ENCODE measurements around the gene FREM1. TPM values are rescaled to one million over a fixed set of nuclear protein-coding genes. Genes with fewer than 3 reads are reported as not detected.

Gene FREM1
- total and polyA plus RNA-seq, 10 donors, result 0.07 to 4.3 (median 0.54) TPM; not detected in 1

DNA sequence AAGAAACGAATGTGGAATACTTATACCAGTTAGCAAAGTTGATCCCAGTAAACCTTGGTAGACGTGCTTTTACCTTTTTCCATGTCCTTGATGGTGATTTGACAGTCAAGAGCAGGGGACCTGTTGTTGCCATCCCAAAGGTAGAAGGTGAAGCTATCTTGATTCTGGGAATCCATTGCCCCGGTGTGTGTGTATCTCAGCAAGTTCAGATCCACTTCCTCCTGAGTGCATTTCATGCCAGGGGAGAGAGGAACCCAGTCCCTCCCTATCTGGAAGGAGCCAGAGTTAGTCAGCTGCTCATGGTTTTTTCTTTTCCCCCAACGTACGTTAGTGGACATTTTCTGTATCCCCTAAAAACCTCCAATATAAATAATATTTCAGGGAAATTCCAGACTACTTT, 121.4 kb downstream of the FREM1 start:
- H3K27me3 ChIP-seq (replicated peaks in 1 of 7), result no peaks in the 10 kb centered on the region
- no peaks in the 10 kb centered on the region for H3K4me1 ChIP-seq
- no peaks in the 10 kb centered on the region for H3K9me3 ChIP-seq
- TF ChIP-seq, protein P1, sequence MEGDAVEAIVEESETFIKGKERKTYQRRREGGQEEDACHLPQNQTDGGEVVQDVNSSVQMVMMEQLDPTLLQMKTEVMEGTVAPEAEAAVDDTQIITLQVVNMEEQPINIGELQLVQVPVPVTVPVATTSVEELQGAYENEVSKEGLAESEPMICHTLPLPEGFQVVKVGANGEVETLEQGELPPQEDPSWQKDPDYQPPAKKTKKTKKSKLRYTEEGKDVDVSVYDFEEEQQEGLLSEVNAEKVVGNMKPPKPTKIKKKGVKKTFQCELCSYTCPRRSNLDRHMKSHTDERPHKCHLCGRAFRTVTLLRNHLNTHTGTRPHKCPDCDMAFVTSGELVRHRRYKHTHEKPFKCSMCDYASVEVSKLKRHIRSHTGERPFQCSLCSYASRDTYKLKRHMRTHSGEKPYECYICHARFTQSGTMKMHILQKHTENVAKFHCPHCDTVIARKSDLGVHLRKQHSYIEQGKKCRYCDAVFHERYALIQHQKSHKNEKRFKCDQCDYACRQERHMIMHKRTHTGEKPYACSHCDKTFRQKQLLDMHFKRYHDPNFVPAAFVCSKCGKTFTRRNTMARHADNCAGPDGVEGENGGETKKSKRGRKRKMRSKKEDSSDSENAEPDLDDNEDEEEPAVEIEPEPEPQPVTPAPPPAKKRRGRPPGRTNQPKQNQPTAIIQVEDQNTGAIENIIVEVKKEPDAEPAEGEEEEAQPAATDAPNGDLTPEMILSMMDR (IDR thresholded peaks at IDR 0.05 in 8 of 11, conservative IDR thresholded peaks at IDR 0.05 in 3 of 11), result no peak
- TF ChIP-seq POLR2AphosphoS5 (IDR thresholded peaks at IDR 0.05) (no peak), POLR2A (IDR thresholded peaks at IDR 0.05) (no peak)
- intact Hi-C loops (cut with DNase I; ENCODE audit: low total_unique reads), result no loop called here
- H3K36me3 ChIP-seq, result no peaks in the 10 kb centered on the region
- WGBS, 5 donors, result 68 to 86% (median 78%) methylated on average over 5 of the region's 5 CpGs
- DNase-seq, result no peak
- no peak overlapping the region for H3K4me3 ChIP-seq
- H3K27ac ChIP-seq, result no peak overlapping the region

DNA sequence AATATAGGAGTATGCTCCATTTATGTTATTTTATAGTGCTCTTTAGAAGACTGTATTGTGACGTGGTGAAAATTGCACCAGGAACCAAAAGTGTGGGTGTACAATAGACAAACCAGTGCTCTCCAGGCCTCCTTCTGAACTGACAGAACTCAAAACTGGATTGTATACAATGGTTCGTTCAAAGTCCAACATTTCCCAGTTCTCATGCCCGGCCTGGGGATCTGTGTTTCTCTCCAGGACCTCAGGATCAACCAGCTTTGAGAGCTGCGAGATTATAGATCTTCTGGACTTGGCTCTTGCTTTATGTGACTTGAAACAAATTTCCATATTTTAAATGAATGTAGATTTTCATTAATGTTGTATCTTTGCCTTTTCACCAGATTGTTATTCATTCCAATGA, 126.9 kb downstream of the FREM1 start:
- no peak for DNase-seq
- Histone ChIP-seq H3K9me3 (no peaks in the 10 kb centered on the region), H3K27ac (no peak overlapping the region), H3K4me1 (no peaks in the 10 kb centered on the region), H3K4me3 (no peak overlapping the region), H3K36me3 (no peaks in the 10 kb centered on the region), H3K27me3 (replicated peaks in 1 of 7) (no peaks in the 10 kb centered on the region)
- 74 to 88% (median 84%) methylated on average over 4 of the region's 4 CpGs for WGBS, 5 donors
- intact Hi-C loops (cut with DNase I; ENCODE audit: low total_unique reads), result no loop called here
- TF ChIP-seq, protein P1 (IDR thresholded peaks at IDR 0.05 in 8 of 11, conservative IDR thresholded peaks at IDR 0.05 in 3 of 11), result no peak
- TF ChIP-seq POLR2A (IDR thresholded peaks at IDR 0.05) (no peak), POLR2AphosphoS5 (IDR thresholded peaks at IDR 0.05) (no peak)

DNA sequence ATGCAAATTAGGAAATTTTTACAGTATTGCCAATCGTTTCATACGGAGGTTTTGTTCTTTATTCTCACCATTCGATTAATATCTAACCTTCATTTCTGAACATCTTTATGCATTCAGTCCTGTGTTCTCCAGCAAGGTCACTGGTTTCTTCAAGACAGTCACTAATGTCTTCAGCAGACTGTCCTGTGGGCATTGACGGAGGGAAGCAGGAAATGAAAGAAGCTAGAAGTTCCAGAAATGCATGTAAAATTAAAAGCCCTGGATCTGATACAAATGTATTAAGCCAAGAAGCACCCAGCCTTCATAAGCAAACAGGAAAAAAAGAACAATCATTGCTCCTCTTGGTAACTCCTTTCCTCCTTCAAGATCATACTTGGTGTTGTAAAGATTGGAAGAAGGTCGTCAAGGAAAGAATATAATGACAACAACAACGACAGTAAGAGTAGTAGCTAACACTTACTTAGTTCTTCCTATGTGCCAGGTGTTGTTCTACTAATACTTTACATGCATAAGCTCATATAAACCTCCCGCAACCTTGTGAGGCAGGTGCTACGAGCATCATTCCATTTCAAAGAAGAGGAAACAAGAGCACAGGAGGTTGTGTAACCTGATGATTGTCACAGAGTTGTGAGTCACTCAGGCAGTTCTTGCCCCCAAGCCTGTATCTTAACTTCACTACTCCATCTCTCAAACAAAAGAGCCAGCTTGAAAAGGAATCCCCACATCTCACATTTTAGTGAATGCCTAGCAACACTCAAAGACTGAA, 127.8 kb downstream of the FREM1 start:
- TF ChIP-seq POLR2AphosphoS5 (IDR thresholded peaks at IDR 0.05) (no peak), POLR2A (IDR thresholded peaks at IDR 0.05) (no peak)
- TF ChIP-seq, protein P1 (IDR thresholded peaks at IDR 0.05 in 8 of 11, conservative IDR thresholded peaks at IDR 0.05 in 3 of 11), result no peak
- Histone ChIP-seq H3K36me3 (no peaks in the 10 kb centered on the region), H3K9me3 (no peaks in the 10 kb centered on the region), H3K27ac (no peak overlapping the region), H3K4me3 (no peak overlapping the region), H3K4me1 (no peaks in the 10 kb centered on the region), H3K27me3 (replicated peaks in 1 of 7) (no peaks in the 10 kb centered on the region)
- no peak for DNase-seq
- intact Hi-C loops (cut with DNase I; ENCODE audit: low total_unique reads), result no loop called here
- WGBS, 5 donors, result 83 to 92% (median 87%) methylated on average over 8 of the region's 8 CpGs

DNA sequence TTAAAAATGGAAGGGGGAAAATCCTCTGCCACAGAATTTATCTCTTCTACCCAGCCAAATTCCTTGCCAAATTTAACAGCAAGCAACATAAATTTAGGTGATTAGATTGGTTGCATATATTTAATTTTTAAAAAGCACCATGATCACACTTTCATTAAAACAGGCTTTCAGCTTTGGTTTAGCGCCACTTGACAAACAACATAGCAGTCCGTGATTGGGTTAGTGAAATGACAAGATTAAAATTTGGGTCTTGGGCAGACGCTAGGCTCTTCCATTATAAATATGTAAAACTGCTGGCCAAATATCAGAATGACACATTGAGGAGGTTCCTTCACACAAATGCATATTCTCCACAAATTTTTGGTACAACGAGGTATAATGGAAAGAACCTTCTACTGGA, 129.5 kb downstream of the FREM1 start:
- no peak overlapping the region for H3K27ac ChIP-seq
- H3K9me3 ChIP-seq, result no peaks in the 10 kb centered on the region
- 85 to 93% (median 87%) methylated on average over 4 of the region's 4 CpGs for WGBS, 5 donors
- no peaks in the 10 kb centered on the region for H3K4me1 ChIP-seq
- no peaks in the 10 kb centered on the region for H3K27me3 ChIP-seq (replicated peaks in 1 of 7)
- TF ChIP-seq, protein P1 (IDR thresholded peaks at IDR 0.05 in 8 of 11, conservative IDR thresholded peaks at IDR 0.05 in 3 of 11), result no peak
- TF ChIP-seq POLR2AphosphoS5 (IDR thresholded peaks at IDR 0.05) (no peak), POLR2A (IDR thresholded peaks at IDR 0.05) (no peak)
- no peak overlapping the region for H3K4me3 ChIP-seq
- intact Hi-C loops (cut with DNase I; ENCODE audit: low total_unique reads), result no loop called here
- H3K36me3 ChIP-seq, result no peaks in the 10 kb centered on the region
- DNase-seq, result no peak

All from spleen (tissue), 11 donors.